GM19372 (cell line): ENCODE results near the gene ATP23.

Experiments
- ATAC-seq: cut with Tn5 transposase; IDR thresholded peaks from one replicate; pipeline ENCODE4 v1.9.1; 2021; ENCODE audit warnings: mild to moderate bottlenecking, low read depth, moderate library complexity; ENCODE audit not compliant: unreplicated experiment

ATP23 gene

GRCh38 chr12:57907281-57907680 lies 34.1 kb upstream of the ATP23 start:
- no peak for ATAC-seq

- ATAC-seq, result no peak
These were observed 32.9 kb upstream of the ATP23 start for GRCh38 chr12:57908511-57908910.

- ATAC-seq, result no peak
These were observed 32.3 kb upstream of the ATP23 start for GRCh38 chr12:57909056-57909455.

GRCh38 chr12:57909611-57910010 lies 31.8 kb upstream of the ATP23 start:
- no peak for ATAC-seq

GRCh38 chr12:57918147-57918546 lies 23.2 kb upstream of the ATP23 start:
- no peak for ATAC-seq

GRCh38 chr12:57927086-57927485 lies 14.3 kb upstream of the ATP23 start:
- ATAC-seq, result no peak

- ATAC-seq, result no peak
These were observed 12.1 kb upstream of the ATP23 start for GRCh38 chr12:57929092-57929830.

- ATAC-seq, result no peak
These were observed 6.5 kb upstream of the ATP23 start for GRCh38 chr12:57934819-57935218.

GRCh38 chr12:57935331-57935730 lies 6.0 kb upstream of the ATP23 start:
- ATAC-seq, result no peak

- ATAC-seq, result peak; percentile 99
These were observed 5.4 kb upstream of the ATP23 start for GRCh38 chr12:57935839-57936512.

GRCh38 chr12:57936513-57936883 lies 4.9 kb upstream of the ATP23 start:
- ATAC-seq, result no peak

GRCh38 chr12:57939291-57939690 lies 2.1 kb upstream of the ATP23 start:
- no peak for ATAC-seq

GRCh38 chr12:57940052-57940914 lies 1.1 kb upstream of the ATP23 start:
- ATAC-seq, result no peak

GRCh38 chr12:57940915-57941164 lies 527 bp upstream of the ATP23 start:
- no peak for ATAC-seq

GRCh38 chr12:57943438-57944080 lies 2.2 kb downstream of the ATP23 start:
- no peak for ATAC-seq

GRCh38 chr12:57944313-57945023 lies 3.1 kb downstream of the ATP23 start:
- no peak for ATAC-seq

- ATAC-seq, result no peak
These were observed 11.4 kb downstream of the ATP23 start for GRCh38 chr12:57952766-57953165.

GRCh38 chr12:57954768-57955167 lies 13.4 kb downstream of the ATP23 start:
- ATAC-seq, result no peak

GRCh38 chr12:57958061-57958657 lies 16.8 kb downstream of the ATP23 start:
- ATAC-seq, result no peak

GRCh38 chr12:57964421-57964820 lies 23.1 kb downstream of the ATP23 start:
- ATAC-seq, result no peak
